ENCODE data around the gene CAMTA1. TPM values are rescaled to one million over a fixed set of nuclear protein-coding genes. Genes with fewer than 3 reads are reported as not detected.

The CAMTA1 gene
- total and polyA plus RNA-seq, 8 donors = 13.0 to 54.2 (median 23.6) TPM

DNA sequence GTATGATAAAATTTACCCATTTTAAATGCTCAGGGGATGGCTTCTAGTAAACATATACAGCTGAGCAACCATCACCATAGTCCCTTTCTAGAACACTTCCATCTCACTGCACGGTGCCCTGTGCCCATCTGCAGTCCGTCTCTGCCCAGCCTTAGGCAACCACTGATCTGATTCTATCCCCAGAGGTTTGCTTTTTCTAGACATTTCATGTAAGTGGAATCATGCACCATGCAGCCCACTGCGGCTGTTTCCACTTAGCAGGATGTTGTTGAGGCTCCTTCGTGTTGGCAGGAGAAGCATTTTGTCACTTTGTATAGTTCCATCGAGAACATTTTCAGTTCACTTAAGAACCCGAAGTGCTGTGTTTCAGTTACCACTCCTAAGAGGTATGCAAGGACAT, 958.1 kb downstream of the CAMTA1 start:
- TF ChIP-seq, protein P1, sequence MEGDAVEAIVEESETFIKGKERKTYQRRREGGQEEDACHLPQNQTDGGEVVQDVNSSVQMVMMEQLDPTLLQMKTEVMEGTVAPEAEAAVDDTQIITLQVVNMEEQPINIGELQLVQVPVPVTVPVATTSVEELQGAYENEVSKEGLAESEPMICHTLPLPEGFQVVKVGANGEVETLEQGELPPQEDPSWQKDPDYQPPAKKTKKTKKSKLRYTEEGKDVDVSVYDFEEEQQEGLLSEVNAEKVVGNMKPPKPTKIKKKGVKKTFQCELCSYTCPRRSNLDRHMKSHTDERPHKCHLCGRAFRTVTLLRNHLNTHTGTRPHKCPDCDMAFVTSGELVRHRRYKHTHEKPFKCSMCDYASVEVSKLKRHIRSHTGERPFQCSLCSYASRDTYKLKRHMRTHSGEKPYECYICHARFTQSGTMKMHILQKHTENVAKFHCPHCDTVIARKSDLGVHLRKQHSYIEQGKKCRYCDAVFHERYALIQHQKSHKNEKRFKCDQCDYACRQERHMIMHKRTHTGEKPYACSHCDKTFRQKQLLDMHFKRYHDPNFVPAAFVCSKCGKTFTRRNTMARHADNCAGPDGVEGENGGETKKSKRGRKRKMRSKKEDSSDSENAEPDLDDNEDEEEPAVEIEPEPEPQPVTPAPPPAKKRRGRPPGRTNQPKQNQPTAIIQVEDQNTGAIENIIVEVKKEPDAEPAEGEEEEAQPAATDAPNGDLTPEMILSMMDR (IDR thresholded peaks at IDR 0.05) = no peak
- H3K27me3 ChIP-seq = no peaks in the 10 kb centered on the region
- no peak for FAIRE-seq
- no peak for ATAC-seq
- H3K4me3 ChIP-seq = no peak overlapping the region
- no peaks in the 10 kb centered on the region for H3K36me3 ChIP-seq
- whole genome bisulfite sequencing, 2 donors = 84% methylated on average over 6 of the region's 6 CpGs
- no peaks in the 10 kb centered on the region for H3K9me3 ChIP-seq
- no peak overlapping the region for H3K27ac ChIP-seq
- intact Hi-C loops (cut with DNase I) = no loop called here
- no peak for DNase-seq
- H3K4me1 ChIP-seq = no peaks in the 10 kb centered on the region

DNA sequence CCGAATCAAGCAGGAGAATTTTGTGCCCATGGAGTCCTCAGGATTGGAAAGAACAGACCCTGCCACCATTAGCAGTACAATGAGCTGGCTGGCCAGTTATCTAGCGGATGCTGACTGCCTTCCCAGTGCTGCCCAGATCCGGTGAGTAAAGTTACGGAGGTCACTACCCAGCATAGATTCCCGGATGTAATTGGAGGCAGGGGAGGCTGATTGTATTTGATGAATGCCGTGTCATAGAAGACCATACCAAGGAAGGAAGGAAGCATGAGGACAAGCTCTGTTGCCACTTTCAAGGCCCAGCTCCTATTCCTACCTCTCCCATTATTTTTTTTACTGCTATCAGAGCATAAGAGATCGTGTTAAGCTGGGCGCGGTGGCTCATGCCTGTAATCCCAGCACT, 959.6 kb downstream of the CAMTA1 start:
- ATAC-seq (no peak), FAIRE-seq (no peak), DNase-seq (no peak)
- Histone ChIP-seq H3K9me3 (no peaks in the 10 kb centered on the region), H3K27ac (no peak overlapping the region), H3K27me3 (no peaks in the 10 kb centered on the region), H3K4me1 (no peaks in the 10 kb centered on the region), H3K4me3 (no peak overlapping the region), H3K36me3 (no peaks in the 10 kb centered on the region)
- 85 to 87% methylated on average over 9 of the region's 9 CpGs for WGBS, 2 donors
- intact Hi-C loops (cut with DNase I) = no loop called here
- TF ChIP-seq, protein P1 (IDR thresholded peaks at IDR 0.05) = no peak

DNA sequence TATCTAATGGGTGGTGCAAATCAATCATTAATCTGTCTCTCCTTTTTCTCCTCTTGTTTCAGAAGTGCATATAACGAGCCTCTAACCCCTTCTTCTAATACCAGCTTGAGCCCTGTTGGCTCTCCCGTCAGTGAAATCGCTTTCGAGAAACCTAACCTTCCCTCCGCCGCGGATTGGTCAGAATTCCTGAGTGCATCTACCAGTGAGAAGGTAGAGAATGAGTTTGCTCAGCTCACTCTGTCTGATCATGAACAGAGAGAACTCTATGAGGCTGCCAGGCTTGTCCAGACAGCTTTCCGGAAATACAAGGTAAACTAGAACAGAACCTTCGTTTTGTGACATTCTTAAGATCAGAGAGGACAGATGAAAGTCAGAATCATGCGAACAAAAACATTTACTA, 960.5 kb downstream of the CAMTA1 start:
- H3K4me1 ChIP-seq = no peaks in the 10 kb centered on the region
- DNase-seq (peak in 2 of 6 donors; percentile 15 to 22), FAIRE-seq (no peak), ATAC-seq (peak in 3 of 4 donors; percentile 62 to 77 (median 76))
- no peaks in the 10 kb centered on the region for H3K36me3 ChIP-seq
- TF ChIP-seq, protein P1 (IDR thresholded peaks at IDR 0.05) = no peak
- peak overlapping the region in 1 of 4 donors; percentile 14 for H3K27ac ChIP-seq
- H3K9me3 ChIP-seq = no peaks in the 10 kb centered on the region
- intact Hi-C loops (cut with DNase I) = no loop called here
- no peaks in the 10 kb centered on the region for H3K27me3 ChIP-seq
- H3K4me3 ChIP-seq = no peak overlapping the region
- WGBS, 2 donors = 68 to 75% methylated on average over 10 of the region's 10 CpGs

DNA sequence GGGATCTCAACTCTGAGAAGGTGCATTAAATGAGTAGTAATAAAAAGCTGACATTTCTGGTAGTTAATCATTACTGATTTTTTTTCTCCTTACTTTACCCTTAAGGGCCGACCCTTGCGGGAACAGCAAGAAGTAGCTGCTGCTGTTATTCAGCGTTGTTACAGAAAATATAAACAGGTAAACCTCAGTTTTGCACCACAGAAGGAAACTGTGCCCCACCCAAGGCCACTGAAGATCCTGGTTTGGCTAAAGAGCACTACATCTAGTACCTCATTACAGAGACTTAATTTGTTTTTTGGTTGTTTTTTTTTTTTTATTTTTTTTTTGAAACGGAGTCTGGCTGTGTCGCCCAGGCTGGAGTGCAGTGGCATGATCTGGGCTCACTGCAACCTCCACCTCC, 962.4 kb downstream of the CAMTA1 start:
- Histone ChIP-seq H3K9me3 (no peaks in the 10 kb centered on the region), H3K27ac (no peak overlapping the region), H3K36me3 (no peaks in the 10 kb centered on the region), H3K27me3 (no peaks in the 10 kb centered on the region), H3K4me3 (no peak overlapping the region), H3K4me1 (no peaks in the 10 kb centered on the region)
- 80% methylated on average over 5 of the region's 5 CpGs for WGBS, 2 donors
- ATAC-seq (no peak), DNase-seq (no peak), FAIRE-seq (no peak)
- intact Hi-C loops (cut with DNase I) = no loop called here
- TF ChIP-seq, protein P1 (IDR thresholded peaks at IDR 0.05) = no peak

DNA sequence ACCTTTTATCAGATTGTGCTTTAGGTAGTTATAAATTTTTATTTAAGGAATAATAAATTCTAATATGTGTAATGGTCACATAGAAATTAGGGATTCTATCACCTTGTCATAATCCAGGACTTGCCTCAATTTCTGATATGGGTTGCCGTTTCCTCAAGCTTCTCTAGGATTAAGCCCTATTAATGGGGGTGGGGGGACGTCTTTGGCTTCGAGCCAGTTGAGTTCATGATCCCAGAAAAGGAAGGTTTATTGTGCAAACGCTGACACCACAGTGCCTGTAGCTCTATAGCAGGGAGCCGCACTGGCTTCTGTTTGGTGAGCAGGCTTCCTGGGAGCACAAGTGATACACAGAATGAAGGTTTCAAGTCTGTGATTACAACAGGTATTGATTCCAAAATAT, 963.9 kb downstream of the CAMTA1 start:
- H3K4me3 ChIP-seq = no peak overlapping the region
- DNase-seq (no peak), ATAC-seq (no peak), FAIRE-seq (no peak)
- H3K27me3 ChIP-seq = no peaks in the 10 kb centered on the region
- intact Hi-C loops (cut with DNase I) = no loop called here
- no peak overlapping the region for H3K27ac ChIP-seq
- H3K4me1 ChIP-seq = no peaks in the 10 kb centered on the region
- H3K36me3 ChIP-seq = no peaks in the 10 kb centered on the region
- WGBS, 2 donors = 48 to 57% methylated on average over 5 of the region's 5 CpGs
- H3K9me3 ChIP-seq = no peaks in the 10 kb centered on the region
- TF ChIP-seq, protein P1 (IDR thresholded peaks at IDR 0.05) = no peak
